Mucosa of descending colon (tissue), 3 donors: ENCODE results near the gene MMS22L. TPM values are rescaled to one million over a fixed set of nuclear protein-coding genes. Genes with fewer than 3 reads are reported as not detected.

Experiments used
- ATAC-seq: fragments of 200-7000 bp; cut with Tn5 transposase; one replicate; pipeline ENCODE4 v1.9.1; 2020; ENCODE audit warnings: mild to moderate bottlenecking, moderate library complexity
- DNase-seq, 3 donors: peaks; one replicate each; pipeline ENCODE4 v3.0.0-alpha.2; 2020
- H3K36me3 ChIP-seq: fragments of 200-600 bp; one replicate; pipeline ENCODE4 v1.8.0; 2021; ENCODE audit warnings: low read depth, mild to moderate bottlenecking
- H3K4me1 ChIP-seq: fragments of 200-600 bp; one replicate; pipeline ENCODE4 v1.8.0; 2021; ENCODE audit warnings: low read depth, mild to moderate bottlenecking
- H3K4me3 ChIP-seq: fragments of 200-600 bp; one replicate; pipeline ENCODE4 v1.8.0; 2021; ENCODE audit warnings: mild to moderate bottlenecking
- H3K9me3 ChIP-seq: fragments of 200-600 bp; one replicate; pipeline ENCODE4 v1.8.0; 2021; ENCODE audit warnings: mild to moderate bottlenecking
- intact Hi-C, 2 donors: fragments of 100-400 bp; cut with DNase I in 1 of 2; cut with micrococcal nuclease in 1 of 2; formaldehyde crosslinking; loops; one replicate each; pipeline versions ENCODE4 v1.11.0 to v1.11.1; 2022; cut with DNase I, micrococcal nuclease
- total RNA-seq, 3 donors: library from RNA; stranded (reverse); fragmentation: NEBNext Ultra II Directional in 2 of 3; extraction: Animal tissue kit (Norgen Biotek cat#: 25700) in 2 of 3; gene quantifications; one replicate each; pipeline versions ENCODE4 v1.2.1 to v1.2.4, GENCODE V29; 2021 to 2023
- TF ChIP-seq, protein P1 (sequence below): fragments of 200-600 bp; IDR thresholded peaks from one replicate; pipeline ENCODE4 v1.8.0; 2022; ENCODE audit warnings: antibody characterized with exemption, mild to moderate bottlenecking
- donor health status: DM: no; HTN: no; CAD: no; lungs with moderate emphysema.
- donor health status: DM: no; HTN: no; CAD: no.
- donor health status: DM: no; HTN: yes; CAD: no.

Gene MMS22L
- total RNA-seq, 3 donors from 2014 or later: 9.2 to 10.5 (median 9.5) TPM

DNA sequence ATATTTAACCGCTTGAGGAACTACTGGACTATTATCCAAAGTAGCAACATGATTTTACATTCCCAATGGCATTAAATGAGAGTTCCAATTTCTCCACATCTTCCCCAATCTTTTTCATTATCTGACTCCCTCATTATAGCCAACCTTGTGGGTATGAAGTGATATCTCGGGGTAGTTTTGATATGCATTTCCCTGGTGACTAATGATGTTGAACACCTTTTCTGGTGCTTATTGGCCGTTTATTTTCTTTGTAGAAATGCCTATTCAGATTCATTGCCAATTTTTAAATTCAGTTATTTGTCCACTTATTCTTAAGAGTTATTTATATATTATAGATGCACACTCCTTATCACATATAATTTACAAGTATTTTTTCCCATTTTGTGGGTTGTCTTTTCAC, 129.0 kb downstream of the MMS22L start:
- intact Hi-C loops: no loop called here
- peaks cover 5% of the 10 kb centered on the region for H3K9me3 ChIP-seq
- no peaks in the 10 kb centered on the region for H3K36me3 ChIP-seq
- no peaks in the 10 kb centered on the region for H3K4me1 ChIP-seq
- ATAC-seq (no peak), DNase-seq (no peak)
- no peak overlapping the region for H3K4me3 ChIP-seq
- TF ChIP-seq, protein P1, sequence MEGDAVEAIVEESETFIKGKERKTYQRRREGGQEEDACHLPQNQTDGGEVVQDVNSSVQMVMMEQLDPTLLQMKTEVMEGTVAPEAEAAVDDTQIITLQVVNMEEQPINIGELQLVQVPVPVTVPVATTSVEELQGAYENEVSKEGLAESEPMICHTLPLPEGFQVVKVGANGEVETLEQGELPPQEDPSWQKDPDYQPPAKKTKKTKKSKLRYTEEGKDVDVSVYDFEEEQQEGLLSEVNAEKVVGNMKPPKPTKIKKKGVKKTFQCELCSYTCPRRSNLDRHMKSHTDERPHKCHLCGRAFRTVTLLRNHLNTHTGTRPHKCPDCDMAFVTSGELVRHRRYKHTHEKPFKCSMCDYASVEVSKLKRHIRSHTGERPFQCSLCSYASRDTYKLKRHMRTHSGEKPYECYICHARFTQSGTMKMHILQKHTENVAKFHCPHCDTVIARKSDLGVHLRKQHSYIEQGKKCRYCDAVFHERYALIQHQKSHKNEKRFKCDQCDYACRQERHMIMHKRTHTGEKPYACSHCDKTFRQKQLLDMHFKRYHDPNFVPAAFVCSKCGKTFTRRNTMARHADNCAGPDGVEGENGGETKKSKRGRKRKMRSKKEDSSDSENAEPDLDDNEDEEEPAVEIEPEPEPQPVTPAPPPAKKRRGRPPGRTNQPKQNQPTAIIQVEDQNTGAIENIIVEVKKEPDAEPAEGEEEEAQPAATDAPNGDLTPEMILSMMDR: no peak

DNA sequence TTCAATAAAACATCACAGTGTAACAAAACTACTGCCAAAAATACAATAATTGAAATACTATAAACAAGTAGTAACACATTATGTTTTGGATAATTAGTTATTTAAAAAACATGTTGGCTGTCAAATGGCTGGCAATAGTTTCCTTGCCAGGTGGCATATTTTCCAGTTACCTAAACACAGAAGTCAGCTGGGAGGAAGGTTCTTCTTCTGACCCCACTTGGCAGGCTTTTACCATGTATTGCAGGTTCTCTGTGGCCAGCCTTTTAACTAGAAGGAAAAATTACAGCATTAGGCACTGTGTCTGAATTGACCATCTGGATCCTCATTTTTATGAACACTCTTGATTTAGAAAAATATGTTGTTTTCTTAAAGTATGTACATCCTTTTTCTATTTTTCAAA, 131.4 kb downstream of the MMS22L start:
- TF ChIP-seq, protein P1: no peak
- intact Hi-C loops: no loop called here
- H3K9me3 ChIP-seq: peaks cover 5% of the 10 kb centered on the region
- no peaks in the 10 kb centered on the region for H3K36me3 ChIP-seq
- DNase-seq: no peak
- ATAC-seq: no peak
- H3K4me3 ChIP-seq: no peak overlapping the region
- no peaks in the 10 kb centered on the region for H3K4me1 ChIP-seq

DNA sequence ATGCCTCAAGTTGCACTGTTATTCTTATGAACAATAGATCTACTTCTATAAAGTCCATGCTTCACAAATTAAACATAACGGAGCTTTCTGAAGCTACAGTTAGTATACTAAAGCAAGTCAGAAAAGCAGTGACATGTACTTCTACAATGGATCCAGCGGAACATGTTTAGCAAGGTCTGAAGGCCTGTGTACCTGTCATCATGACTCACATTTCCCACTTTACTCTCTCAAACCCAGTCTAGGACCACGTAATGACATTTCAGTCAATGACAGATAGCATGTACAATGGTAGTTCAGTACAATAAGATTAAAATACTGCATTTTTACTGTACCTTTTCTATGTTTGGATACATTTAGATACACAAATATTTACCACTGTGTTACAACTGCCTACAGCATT, 132.1 kb downstream of the MMS22L start:
- Histone ChIP-seq H3K36me3 (no peaks in the 10 kb centered on the region), H3K4me3 (no peak overlapping the region), H3K9me3 (no peaks in the 10 kb centered on the region), H3K4me1 (no peaks in the 10 kb centered on the region)
- ATAC-seq (no peak), DNase-seq (no peak)
- intact Hi-C loops: no loop called here
- TF ChIP-seq, protein P1: no peak

DNA sequence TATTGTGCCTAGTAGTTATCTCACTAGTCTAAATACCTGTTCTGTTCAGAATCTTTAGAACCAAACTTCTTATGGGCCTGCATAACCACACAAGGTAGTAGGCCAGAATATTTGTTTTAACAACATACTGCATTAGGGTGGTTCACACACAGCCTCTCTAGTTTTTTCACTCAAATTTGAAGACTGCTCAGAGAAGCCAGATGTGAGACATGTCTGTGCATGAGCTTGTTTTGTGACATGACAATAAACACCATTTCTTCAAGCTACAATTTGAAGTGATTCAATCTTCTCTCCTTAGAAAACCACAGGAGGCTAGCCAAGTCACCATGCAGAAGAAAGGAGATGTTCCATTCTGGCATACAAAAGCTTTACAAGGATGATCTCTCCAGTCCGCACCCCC, 135.6 kb downstream of the MMS22L start:
- no peaks in the 10 kb centered on the region for H3K4me1 ChIP-seq
- no peak for ATAC-seq
- TF ChIP-seq, protein P1: no peak
- no peaks in the 10 kb centered on the region for H3K9me3 ChIP-seq
- no peak for DNase-seq
- no peaks in the 10 kb centered on the region for H3K36me3 ChIP-seq
- intact Hi-C loops: no loop called here
- H3K4me3 ChIP-seq: no peak overlapping the region

DNA sequence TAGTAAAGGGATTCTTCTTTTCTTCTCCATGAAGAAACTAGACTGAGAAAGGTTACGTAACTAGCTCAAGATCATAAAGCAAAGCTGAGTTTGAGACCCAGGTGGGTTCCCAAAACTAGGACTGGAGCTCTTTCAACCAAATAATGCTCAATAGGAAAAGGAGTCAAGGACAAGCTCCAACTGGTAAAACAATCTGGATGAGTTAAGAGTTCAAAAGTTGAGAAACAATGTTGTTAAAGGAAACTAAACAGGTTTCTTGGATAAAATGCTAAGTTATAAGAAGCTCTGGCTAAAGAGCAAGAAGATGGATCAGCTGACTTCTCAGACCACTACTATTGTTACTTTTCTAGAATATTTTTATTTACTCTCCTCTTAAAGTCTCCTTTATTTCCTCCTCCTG, 137.3 kb downstream of the MMS22L start:
- ATAC-seq (no peak), DNase-seq (no peak)
- TF ChIP-seq, protein P1: no peak
- intact Hi-C loops: no loop called here
- H3K4me1 ChIP-seq: no peaks in the 10 kb centered on the region
- H3K9me3 ChIP-seq: no peaks in the 10 kb centered on the region
- no peak overlapping the region for H3K4me3 ChIP-seq
- H3K36me3 ChIP-seq: no peaks in the 10 kb centered on the region

DNA sequence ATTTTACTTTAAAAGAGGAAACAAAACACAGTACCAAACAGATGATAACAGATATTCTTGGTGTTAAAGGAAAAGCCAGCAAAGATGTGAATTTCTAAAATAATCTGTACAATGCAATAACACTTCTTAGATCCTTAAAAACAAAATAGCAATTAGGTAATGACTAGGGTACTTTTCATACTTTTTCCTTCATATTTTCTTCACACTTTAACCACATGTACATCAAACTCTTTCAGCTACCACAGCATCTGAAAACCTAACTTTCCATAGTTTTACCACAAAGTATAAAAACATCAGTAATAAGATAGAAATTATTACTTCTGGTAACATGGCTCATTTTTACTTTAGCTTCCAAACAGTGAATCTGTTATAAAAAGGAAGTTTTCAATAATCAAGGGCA, 141.3 kb downstream of the MMS22L start:
- no peaks in the 10 kb centered on the region for H3K9me3 ChIP-seq
- no peak for ATAC-seq
- no peak overlapping the region for H3K4me3 ChIP-seq
- intact Hi-C loops: no loop called here
- no peaks in the 10 kb centered on the region for H3K4me1 ChIP-seq
- H3K36me3 ChIP-seq: no peaks in the 10 kb centered on the region
- DNase-seq: no peak
- TF ChIP-seq, protein P1: no peak
